NCI-H1694 treated with DMSO at 0.1 percent for 48 hours (cell line): ENCODE results near the gene EDIL3.
"Not testable (repeated sequence)": the region's sequence is repeated elsewhere in the genome, so short reads cannot be mapped to it uniquely, and the experiment has no call there.

ENCODE experiments used
- DNase-seq: peaks from one replicate; lab custom pipeline; 2025; lab: John Stamatoyannopoulos, UW

Gene EDIL3

GRCh38 chr5:84168841-84169240 lies 215.8 kb downstream of the EDIL3 start:
- no peak for DNase-seq

GRCh38 chr5:84163671-84164070 lies 221.0 kb downstream of the EDIL3 start:
- DNase-seq: no peak

- no peak for DNase-seq
These were observed 222.0 kb downstream of the EDIL3 start for GRCh38 chr5:84162695-84163094.

GRCh38 chr5:84160650-84161049 lies 224.0 kb downstream of the EDIL3 start:
- DNase-seq: not testable (repeated sequence)

GRCh38 chr5:84149094-84149493 lies 235.6 kb downstream of the EDIL3 start:
- no peak for DNase-seq

GRCh38 chr5:84148651-84149050 lies 236.0 kb downstream of the EDIL3 start:
- DNase-seq: no peak

GRCh38 chr5:84137541-84137940 lies 247.1 kb downstream of the EDIL3 start:
- no peak for DNase-seq

GRCh38 chr5:84131372-84131771 lies 253.3 kb downstream of the EDIL3 start:
- no peak for DNase-seq

GRCh38 chr5:84130006-84130580 lies 254.6 kb downstream of the EDIL3 start:
- DNase-seq: no peak

GRCh38 chr5:84125216-84125615 lies 259.5 kb downstream of the EDIL3 start:
- no peak for DNase-seq

GRCh38 chr5:84119252-84119651 lies 265.4 kb downstream of the EDIL3 start:
- no peak for DNase-seq

GRCh38 chr5:84118551-84118950 lies 266.1 kb downstream of the EDIL3 start:
- DNase-seq: no peak

- DNase-seq: no peak
These were observed 269.0 kb downstream of the EDIL3 start for GRCh38 chr5:84115727-84116126.

- no peak for DNase-seq
These were observed 271.2 kb downstream of the EDIL3 start for GRCh38 chr5:84113246-84114105.

GRCh38 chr5:84092738-84093137 lies 291.9 kb downstream of the EDIL3 start:
- no peak for DNase-seq

- DNase-seq: no peak
These were observed 293.4 kb downstream of the EDIL3 start for GRCh38 chr5:84091127-84091799.

GRCh38 chr5:84088996-84089395 lies 295.7 kb downstream of the EDIL3 start:
- DNase-seq: no peak

GRCh38 chr5:84086511-84086910 lies 298.2 kb downstream of the EDIL3 start:
- DNase-seq: no peak

- DNase-seq: no peak
These were observed 299.2 kb downstream of the EDIL3 start for GRCh38 chr5:84085387-84086041.

GRCh38 chr5:84080908-84081307 lies 303.8 kb downstream of the EDIL3 start:
- DNase-seq: no peak

- DNase-seq: no peak
These were observed 312.3 kb downstream of the EDIL3 start for GRCh38 chr5:84072339-84072738.

GRCh38 chr5:84069608-84070179 lies 315.0 kb downstream of the EDIL3 start:
- DNase-seq: no peak
